K562 (cell line): ENCODE data around the gene PSMA1.

Source experiments
- EGR1 ChIP-seq: fragments of 450-650 bp; conservative IDR thresholded peaks from 2 replicates; pipeline ENCODE4 v1.6.1; 2017; ENCODE audit warnings: mild to moderate bottlenecking
- JUN ChIP-seq, 2 experiments: sonication (generic) in 1 of 2; formaldehyde crosslinking in 1 of 2; IDR thresholded peaks; 2 replicates each; pipeline versions ENCODE4 v1.6.1 to v1.8.0; 2012 to 2022; ENCODE audit warnings: borderline replicate concordance in 2 of 2, mild to moderate bottlenecking in 2 of 2, improper control_type of control experiment in 1 of 2, low read depth in 1 of 2, low read length in 1 of 2, missing genetic modification reagents in 1 of 2
- KDM5B ChIP-seq: fragments of 200-600 bp; sonication (generic); IDR thresholded peaks from 2 replicates; pipeline ENCODE4 v1.6.1; 2012; ENCODE audit warnings: low read depth, mild to moderate bottlenecking, moderate library complexity, low read length, control low read depth, inconsistent platforms; ENCODE audit not compliant: insufficient replicate concordance
- TF ChIP-seq, protein P1 (sequence below), 3 experiments: IDR thresholded peaks in 2 of 3; conservative IDR thresholded peaks in 1 of 3; 2 replicates each; pipeline ENCODE4 v1.5.1; 2011 to 2012; ENCODE audit warnings: low read length in 3 of 3, mild to moderate bottlenecking in 3 of 3, control low read depth in 2 of 3, improper control_type of control experiment in 1 of 3, inconsistent platforms in 1 of 3, low read depth in 1 of 3, mixed read lengths in 1 of 3, moderate library complexity in 1 of 3; ENCODE audit not compliant: insufficient read depth in 2 of 3

DNA sequence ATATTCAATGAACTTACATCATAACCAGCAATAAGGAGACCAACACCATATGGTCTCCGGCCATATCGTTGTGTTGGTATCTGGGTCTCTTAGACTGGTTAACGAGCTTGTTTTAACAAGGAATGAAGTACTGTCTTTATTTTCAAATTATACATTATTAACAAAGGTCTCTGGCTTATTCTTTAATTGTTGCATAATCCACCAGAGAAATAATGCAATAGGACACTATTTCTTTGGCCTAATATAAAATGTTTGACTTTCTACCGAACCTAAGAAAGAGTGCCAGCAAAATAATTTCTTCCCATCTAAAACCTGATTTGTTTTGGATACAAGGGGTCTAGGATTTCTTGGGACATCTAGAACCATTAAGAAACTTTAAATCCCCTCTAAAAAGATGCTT lies 6.4 kb downstream of the PSMA1 start:
- no peak for TF ChIP-seq JUN (IDR thresholded peaks at IDR 0.05; ENCODE audit: borderline replicate concordance, low read depth, low read length)
- TF ChIP-seq JUN (CRISPR knock-in tag; IDR thresholded peaks at IDR 0.05; ENCODE audit: borderline replicate concordance), result no peak
- TF ChIP-seq EGR1, result no peak
- TF ChIP-seq, protein P1, sequence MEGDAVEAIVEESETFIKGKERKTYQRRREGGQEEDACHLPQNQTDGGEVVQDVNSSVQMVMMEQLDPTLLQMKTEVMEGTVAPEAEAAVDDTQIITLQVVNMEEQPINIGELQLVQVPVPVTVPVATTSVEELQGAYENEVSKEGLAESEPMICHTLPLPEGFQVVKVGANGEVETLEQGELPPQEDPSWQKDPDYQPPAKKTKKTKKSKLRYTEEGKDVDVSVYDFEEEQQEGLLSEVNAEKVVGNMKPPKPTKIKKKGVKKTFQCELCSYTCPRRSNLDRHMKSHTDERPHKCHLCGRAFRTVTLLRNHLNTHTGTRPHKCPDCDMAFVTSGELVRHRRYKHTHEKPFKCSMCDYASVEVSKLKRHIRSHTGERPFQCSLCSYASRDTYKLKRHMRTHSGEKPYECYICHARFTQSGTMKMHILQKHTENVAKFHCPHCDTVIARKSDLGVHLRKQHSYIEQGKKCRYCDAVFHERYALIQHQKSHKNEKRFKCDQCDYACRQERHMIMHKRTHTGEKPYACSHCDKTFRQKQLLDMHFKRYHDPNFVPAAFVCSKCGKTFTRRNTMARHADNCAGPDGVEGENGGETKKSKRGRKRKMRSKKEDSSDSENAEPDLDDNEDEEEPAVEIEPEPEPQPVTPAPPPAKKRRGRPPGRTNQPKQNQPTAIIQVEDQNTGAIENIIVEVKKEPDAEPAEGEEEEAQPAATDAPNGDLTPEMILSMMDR (IDR thresholded peaks at IDR 0.05 in 2 of 3, conservative IDR thresholded peaks at IDR 0.05 in 1 of 3; ENCODE audit: insufficient read depth in 2 of 3, low read depth in 1 of 3, low read length in 3 of 3), result no peak
- TF ChIP-seq KDM5B, result no peak
